Spinal cord (tissue), 10 donors: ENCODE measurements around the gene ERC2. TPM values are rescaled to one million over a fixed set of nuclear protein-coding genes. Genes with fewer than 3 reads are reported as not detected.
"Not testable (repeated sequence)": the region's sequence is repeated elsewhere in the genome, so short reads cannot be mapped to it uniquely, and the experiment has no call there.

Source experiments
- DNase-seq, 6 donors: peaks; one replicate each; pipeline versions ENCODE4 v3.0.0 to v3.0.0-alpha.2; 2013 to 2015; ENCODE audit warnings: low spot score in 6 of 6, low read depth in 4 of 6
- H3K27ac ChIP-seq: one replicate; pipeline ENCODE4 v1.5.1; 2013; ENCODE audit warnings: low read depth, low read length, control low read depth
- H3K27me3 ChIP-seq: one replicate; pipeline ENCODE4 v1.6.1; 2013; ENCODE audit warnings: low read length; ENCODE audit not compliant: control insufficient read depth, insufficient read depth
- H3K36me3 ChIP-seq: one replicate; pipeline ENCODE4 v1.6.1; 2013; ENCODE audit warnings: low read length; ENCODE audit not compliant: control insufficient read depth, insufficient read depth
- H3K4me1 ChIP-seq: one replicate; pipeline ENCODE4 v1.6.1; 2013; ENCODE audit warnings: low read length; ENCODE audit not compliant: control insufficient read depth, insufficient read depth
- H3K4me3 ChIP-seq: one replicate; pipeline ENCODE4 v1.5.1; 2013; ENCODE audit warnings: low read depth, low read length, control low read depth
- H3K9me3 ChIP-seq: one replicate; pipeline ENCODE4 v1.6.1; 2013; ENCODE audit warnings: low read length; ENCODE audit not compliant: control insufficient read depth, insufficient read depth
- WGBS: methylation state at CpG from one replicate; pipeline ENCODE4 v1.1.5; 2013; ENCODE audit warnings: missing lambda C conversion rate; ENCODE audit not compliant: insufficient coverage; 5-methylcytosine and 5-hydroxymethylcytosine counted together
- polyA plus RNA-seq, 2 donors: library from polyadenylated mRNA; unstranded; fragments of 120-200 nt; gene quantifications; one replicate each; pipeline ENCODE4 v1.2.1, GENCODE V29; 2013; ENCODE audit not compliant: insufficient read length in 2 of 2
- total RNA-seq, 2 donors: library from RNA; depleted of rRNA in 1 of 2; stranded (reverse); fragments of 120-200 nt in 1 of 2; fragments of >200 nt in 1 of 2; gene quantifications; one replicate each; pipeline versions ENCODE4 v1.2.3 to v1.2.4, GENCODE V29; 2013 to 2014
- donor health status: healthy.

Gene ERC2
- total and polyA plus RNA-seq, 4 donors: 24.0 to 51.3 (median 29.7) TPM

DNA sequence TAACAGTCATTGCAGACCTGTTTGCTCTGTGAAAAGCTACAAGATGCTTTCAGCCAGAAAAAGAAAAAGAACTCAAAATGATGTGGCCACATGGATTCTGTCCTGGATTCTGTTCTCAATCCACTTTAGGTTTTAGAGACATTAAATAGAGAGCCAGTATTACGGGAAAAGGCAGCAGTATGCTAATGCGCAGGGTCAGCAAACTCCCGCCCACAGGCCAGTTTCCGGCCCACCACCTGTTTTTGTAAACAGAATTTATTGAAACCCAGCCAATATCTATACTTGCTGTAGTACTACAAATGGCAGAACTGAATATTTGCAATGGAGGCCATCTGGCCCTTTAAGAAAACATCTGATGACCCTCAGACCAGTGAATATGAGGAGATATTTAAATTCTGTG, 416.1 kb downstream of the ERC2 start:
- peaks cover 3% of the 10 kb centered on the region for H3K4me1 ChIP-seq
- no peak overlapping the region for H3K27ac ChIP-seq
- H3K4me3 ChIP-seq: no peak overlapping the region
- H3K27me3 ChIP-seq: no peaks in the 10 kb centered on the region
- H3K9me3 ChIP-seq: no peaks in the 10 kb centered on the region
- no peaks in the 10 kb centered on the region for H3K36me3 ChIP-seq
- WGBS: no CpG with 5 or more reads among the region's 4 CpGs
- DNase-seq: peak in 2 of 6 donors; percentile 35 to 44

DNA sequence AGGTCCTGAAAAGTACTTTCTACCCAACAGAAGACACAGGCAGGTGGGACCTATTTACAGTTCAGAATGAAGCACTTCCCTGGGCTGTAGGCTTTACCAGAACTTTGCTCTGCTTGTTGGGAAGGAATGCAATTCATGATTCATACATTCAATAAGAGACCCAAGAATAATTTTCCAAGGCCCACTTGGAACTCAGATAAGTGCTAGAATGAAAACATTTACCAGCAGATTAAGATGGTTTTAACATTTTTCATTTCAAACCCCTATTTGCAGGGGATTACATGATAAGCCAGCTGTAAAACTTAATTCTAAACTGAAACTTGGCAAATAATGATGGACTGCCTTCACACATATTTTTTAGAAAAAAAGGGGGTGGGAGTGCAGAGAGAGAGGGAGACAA, 417.2 kb downstream of the ERC2 start:
- Histone ChIP-seq H3K36me3 (no peaks in the 10 kb centered on the region), H3K27ac (no peak overlapping the region), H3K4me3 (no peak overlapping the region), H3K9me3 (no peaks in the 10 kb centered on the region), H3K27me3 (no peaks in the 10 kb centered on the region), H3K4me1 (peaks cover 3% of the 10 kb centered on the region)
- no peak for DNase-seq

DNA sequence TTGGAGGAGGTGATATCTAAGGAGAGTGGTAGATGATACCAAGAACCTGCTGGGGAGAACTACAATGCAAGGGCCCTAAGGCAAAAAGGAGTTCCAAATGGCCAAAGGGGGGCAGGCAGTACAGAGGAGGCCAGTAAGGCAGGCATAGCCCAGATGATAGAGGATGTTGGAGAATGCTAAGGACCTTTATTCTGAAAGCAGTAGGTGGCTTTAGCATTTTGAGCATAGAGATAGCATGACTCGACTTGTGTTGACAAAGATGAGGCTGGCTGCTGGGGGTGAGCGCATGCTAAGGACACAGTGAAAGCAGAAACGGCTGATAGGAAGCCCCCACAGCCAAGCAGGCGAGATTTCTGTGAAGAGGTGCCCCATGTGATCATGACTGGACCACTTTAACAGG, 419.3 kb downstream of the ERC2 start:
- no peaks in the 10 kb centered on the region for H3K9me3 ChIP-seq
- no peak overlapping the region for H3K27ac ChIP-seq
- H3K27me3 ChIP-seq: no peaks in the 10 kb centered on the region
- no peak overlapping the region for H3K4me3 ChIP-seq
- DNase-seq: no peak
- H3K36me3 ChIP-seq: no peaks in the 10 kb centered on the region
- H3K4me1 ChIP-seq: peaks cover 3% of the 10 kb centered on the region
- 92% methylated on average over 4 of the region's 4 CpGs for WGBS

DNA sequence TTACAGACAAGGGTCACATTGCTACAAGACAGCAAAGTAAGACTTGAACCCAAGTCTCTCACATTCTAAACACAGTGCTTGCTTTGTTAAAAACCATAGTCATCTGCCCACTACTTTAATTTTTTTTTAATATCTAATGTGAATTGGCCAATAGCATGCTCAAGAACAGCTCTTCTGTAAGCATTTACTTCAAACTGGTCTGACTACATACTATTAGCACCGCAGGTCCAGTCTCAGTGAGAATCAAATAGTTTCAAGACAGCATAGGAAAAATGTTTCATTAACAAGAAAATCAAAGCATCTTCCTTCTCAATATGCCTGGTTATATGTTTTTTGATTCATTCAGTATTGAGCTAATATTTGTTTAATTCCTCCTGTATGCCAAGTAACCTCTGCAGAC, 419.9 kb downstream of the ERC2 start:
- H3K9me3 ChIP-seq: no peaks in the 10 kb centered on the region
- peaks cover 3% of the 10 kb centered on the region for H3K4me1 ChIP-seq
- H3K27ac ChIP-seq: no peak overlapping the region
- WGBS: no CpG with 5 or more reads among the region's 1 CpG
- no peaks in the 10 kb centered on the region for H3K27me3 ChIP-seq
- no peaks in the 10 kb centered on the region for H3K36me3 ChIP-seq
- H3K4me3 ChIP-seq: no peak overlapping the region
- no peak for DNase-seq

DNA sequence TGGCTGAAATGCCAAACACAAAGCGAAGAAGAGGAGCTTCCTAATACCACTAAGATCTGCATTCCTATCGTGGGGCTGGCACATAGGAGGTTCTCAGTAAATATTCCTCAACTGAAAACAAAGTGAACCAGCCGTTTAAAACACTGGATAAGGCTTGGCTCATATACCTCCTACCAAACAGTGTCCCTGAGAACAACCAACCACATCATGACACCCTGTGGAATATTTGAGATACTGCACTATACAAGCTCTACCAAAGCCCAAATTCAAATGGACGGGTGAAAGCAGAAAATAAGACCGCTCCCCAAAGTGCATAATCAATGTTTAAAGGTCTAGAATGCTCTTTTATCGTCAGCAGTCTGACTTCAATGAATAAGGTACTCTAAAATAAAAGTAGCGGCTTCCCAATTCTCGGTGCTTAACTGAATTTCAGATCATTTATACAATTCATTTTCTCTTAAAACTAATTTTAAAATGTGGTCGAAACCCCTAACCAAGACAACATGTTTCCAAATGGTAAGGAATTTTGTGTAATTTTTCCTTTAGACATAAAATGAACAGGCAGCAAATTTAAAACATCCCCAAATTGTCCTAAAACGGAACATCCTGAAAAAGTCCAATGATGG, 425.8 kb downstream of the ERC2 start:
- Histone ChIP-seq H3K27me3 (no peaks in the 10 kb centered on the region), H3K4me1 (no peaks in the 10 kb centered on the region), H3K27ac (no peak overlapping the region), H3K36me3 (no peaks in the 10 kb centered on the region), H3K9me3 (peaks cover 2% of the 10 kb centered on the region), H3K4me3 (no peak overlapping the region)
- no CpG with 5 or more reads among the region's 10 CpGs for WGBS
- DNase-seq: peak; percentile 31 to 91 (median 43)

DNA sequence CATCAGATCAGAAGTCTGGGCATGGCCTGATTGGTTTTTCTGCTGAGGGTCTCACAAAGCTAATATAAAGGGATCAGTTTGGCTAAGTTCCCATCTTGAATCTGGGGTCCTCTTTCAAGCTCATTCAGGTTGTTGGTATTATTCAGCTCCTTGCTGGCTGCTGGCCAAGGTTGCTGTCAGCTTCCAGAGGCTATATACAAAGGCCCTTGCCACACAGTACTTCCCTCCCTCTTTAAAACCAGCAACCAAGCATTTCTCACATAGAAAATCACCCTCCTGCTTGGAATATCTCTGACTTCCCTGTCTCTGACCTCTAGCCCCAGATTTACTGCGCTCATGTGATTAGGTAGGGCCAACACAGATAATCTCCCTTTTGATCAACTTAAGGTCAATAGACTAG, 442.9 kb downstream of the ERC2 start:
- H3K27me3 ChIP-seq: no peaks in the 10 kb centered on the region
- no peaks in the 10 kb centered on the region for H3K9me3 ChIP-seq
- no peak overlapping the region for H3K27ac ChIP-seq
- peak in 4 of 6 donors; percentile 48 to 88 (median 64) for DNase-seq
- H3K36me3 ChIP-seq: no peaks in the 10 kb centered on the region
- WGBS: no CpG with 5 or more reads among the region's 1 CpG
- H3K4me3 ChIP-seq: no peak overlapping the region
- no peaks in the 10 kb centered on the region for H3K4me1 ChIP-seq

DNA sequence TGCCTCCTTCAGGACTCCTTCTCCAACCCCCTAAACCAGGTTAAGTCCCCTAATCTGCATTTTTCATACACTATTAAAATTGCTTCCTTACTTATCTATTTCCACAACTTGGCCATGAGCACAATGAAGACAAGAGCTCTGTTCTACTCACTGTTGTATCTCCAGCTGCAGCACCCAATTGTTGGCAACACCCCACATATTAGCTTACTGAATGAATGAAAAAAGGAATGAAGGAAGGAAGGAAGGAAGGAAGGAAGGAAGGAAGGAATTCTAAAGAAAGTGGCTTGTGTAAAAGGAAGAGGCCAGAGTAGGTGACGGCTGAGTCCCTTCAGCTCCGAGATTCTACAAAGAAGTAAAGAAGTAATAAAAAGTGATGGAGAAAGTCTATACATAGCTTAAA, 444.7 kb downstream of the ERC2 start:
- no peaks in the 10 kb centered on the region for H3K27me3 ChIP-seq
- H3K4me3 ChIP-seq: no peak overlapping the region
- no peaks in the 10 kb centered on the region for H3K36me3 ChIP-seq
- no peaks in the 10 kb centered on the region for H3K4me1 ChIP-seq
- no peaks in the 10 kb centered on the region for H3K9me3 ChIP-seq
- H3K27ac ChIP-seq: no peak overlapping the region
- WGBS: no CpG with 5 or more reads among the region's 2 CpGs
- DNase-seq: no peak

DNA sequence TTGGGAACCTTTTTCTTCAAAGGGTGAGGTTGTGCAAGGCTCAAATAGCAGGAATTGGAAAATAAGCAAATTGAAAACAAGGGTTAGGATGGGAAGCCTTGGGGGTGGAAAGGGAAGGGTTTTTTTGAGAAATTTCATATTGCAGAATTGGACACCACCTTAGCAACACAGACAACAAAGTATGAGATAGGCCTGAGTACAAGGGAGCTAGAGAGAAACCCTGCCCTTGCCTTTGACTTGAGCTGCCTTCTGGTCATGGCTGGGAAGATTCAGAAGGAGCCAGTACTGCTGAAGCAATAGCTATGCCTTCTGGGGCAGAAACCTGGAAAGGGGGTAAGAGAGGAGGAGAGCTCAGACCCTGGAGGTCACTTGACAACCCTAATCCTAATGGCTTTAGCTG, 445.6 kb downstream of the ERC2 start:
- no peak overlapping the region for H3K4me3 ChIP-seq
- H3K36me3 ChIP-seq: peaks cover 2% of the 10 kb centered on the region
- no peak overlapping the region for H3K27ac ChIP-seq
- no peaks in the 10 kb centered on the region for H3K9me3 ChIP-seq
- H3K4me1 ChIP-seq: no peaks in the 10 kb centered on the region
- no peaks in the 10 kb centered on the region for H3K27me3 ChIP-seq
- no peak for DNase-seq

DNA sequence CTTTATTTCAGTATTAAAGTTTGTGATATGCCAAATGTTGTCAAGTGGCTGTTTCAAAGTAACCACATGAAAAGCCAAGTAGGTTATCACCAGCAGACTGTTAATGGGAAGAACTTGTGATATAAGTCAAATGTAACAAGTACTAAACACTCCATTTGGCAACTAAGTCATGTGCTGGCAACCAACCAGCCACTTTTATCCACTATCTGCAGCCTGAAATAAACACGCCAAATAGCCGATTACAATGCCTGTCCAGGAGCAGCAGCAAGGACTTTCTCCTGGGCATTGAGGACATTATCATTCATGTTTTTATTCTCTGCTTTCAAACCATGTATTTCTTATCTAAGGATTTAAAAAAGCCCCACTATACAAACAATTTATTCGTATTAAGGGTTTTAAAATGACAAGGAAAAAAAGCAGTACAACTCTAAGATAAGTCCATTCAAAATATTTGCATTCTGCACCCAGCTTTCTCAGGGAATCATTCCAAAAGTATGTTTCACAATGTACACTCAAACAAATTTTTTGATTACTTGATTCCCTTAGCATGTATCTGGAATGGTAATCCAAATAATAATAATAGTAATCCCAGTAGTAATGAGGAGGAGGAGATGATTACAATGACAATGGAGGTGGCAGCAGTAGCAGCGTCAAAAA, 448.6 kb downstream of the ERC2 start:
- peak in 2 of 6 donors; percentile 21 for DNase-seq
- peaks cover 2% of the 10 kb centered on the region for H3K36me3 ChIP-seq
- H3K27ac ChIP-seq: no peak overlapping the region
- H3K27me3 ChIP-seq: no peaks in the 10 kb centered on the region
- H3K4me1 ChIP-seq: no peaks in the 10 kb centered on the region
- no peaks in the 10 kb centered on the region for H3K9me3 ChIP-seq
- 41% methylated on average over 4 of the region's 4 CpGs for WGBS
- H3K4me3 ChIP-seq: no peak overlapping the region

DNA sequence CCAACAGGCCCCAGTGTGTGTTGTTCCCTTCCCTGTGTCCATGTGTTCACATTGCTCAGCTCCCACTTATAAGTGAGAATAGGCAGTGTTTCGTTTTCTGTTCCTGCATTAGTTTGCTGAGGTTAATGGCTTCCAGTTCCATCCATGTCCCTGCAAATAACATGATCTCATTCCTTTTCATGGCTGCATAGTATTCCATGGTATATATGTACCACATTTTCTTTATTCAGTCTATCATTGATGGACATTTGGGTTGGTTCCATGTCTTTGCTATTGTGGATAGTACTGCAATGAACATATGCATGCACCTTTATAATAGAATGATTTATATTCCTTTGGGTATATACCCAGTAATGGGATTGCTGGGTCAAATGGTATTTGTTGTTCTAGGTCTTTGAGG, 452.9 kb downstream of the ERC2 start:
- not testable (repeated sequence) for H3K4me1 ChIP-seq, H3K36me3 ChIP-seq, H3K9me3 ChIP-seq, DNase-seq, H3K27ac ChIP-seq, H3K27me3 ChIP-seq, H3K4me3 ChIP-seq
- WGBS: no CpG with 5 or more reads among the region's 1 CpG
